Activated naive CD4-positive, alpha-beta T cell treated with anti-CD3 and anti-CD28 coated beads, Interleukin-2, amount 50 U/mL, for 24 hours (primary cell): ENCODE measurements around the gene STUB1.

Experiments
- H3K27ac Mint-ChIP-seq: one replicate; pipeline ENCODE4 v1.8.0; 2021; ENCODE audit warnings: mild to moderate bottlenecking, mixed read lengths
- H3K27me3 Mint-ChIP-seq: one replicate; pipeline ENCODE4 v1.8.0; 2021; ENCODE audit warnings: mixed read lengths
- H3K36me3 Mint-ChIP-seq: one replicate; pipeline ENCODE4 v1.8.0; 2021; ENCODE audit warnings: mixed read lengths
- H3K4me1 Mint-ChIP-seq: one replicate; pipeline ENCODE4 v1.8.0; 2021; ENCODE audit warnings: mixed read lengths
- H3K4me3 Mint-ChIP-seq: one replicate; pipeline ENCODE4 v1.8.0; 2021; ENCODE audit warnings: mild to moderate bottlenecking, mixed read lengths
- H3K9me3 Mint-ChIP-seq: one replicate; pipeline ENCODE4 v1.8.0; 2021; ENCODE audit warnings: mixed read lengths

The STUB1 gene

DNA sequence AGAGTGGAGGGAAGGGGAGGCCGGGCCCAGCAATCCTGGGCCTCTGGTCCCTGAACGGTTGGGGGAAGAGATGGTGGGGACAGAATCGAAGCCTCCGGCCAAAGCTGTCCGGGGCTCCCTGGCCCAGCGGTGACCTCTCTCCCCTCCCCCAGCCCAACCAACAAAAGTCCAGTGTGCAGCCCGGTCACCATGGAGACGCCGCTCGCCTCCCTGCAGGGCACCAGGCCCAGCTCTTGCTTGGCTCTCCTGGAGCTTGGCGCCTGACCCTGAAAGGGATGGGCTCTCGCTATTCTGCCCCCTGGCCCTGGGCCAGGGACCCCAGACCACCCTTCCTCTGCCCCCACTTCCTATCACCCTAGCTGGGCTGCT, 36.0 kb downstream of the STUB1 start:
- Mint-ChIP-seq H3K27ac (no peak overlapping the region), H3K27me3 (peaks cover 3% of the 10 kb centered on the region), H3K9me3 (no peaks in the 10 kb centered on the region)

DNA sequence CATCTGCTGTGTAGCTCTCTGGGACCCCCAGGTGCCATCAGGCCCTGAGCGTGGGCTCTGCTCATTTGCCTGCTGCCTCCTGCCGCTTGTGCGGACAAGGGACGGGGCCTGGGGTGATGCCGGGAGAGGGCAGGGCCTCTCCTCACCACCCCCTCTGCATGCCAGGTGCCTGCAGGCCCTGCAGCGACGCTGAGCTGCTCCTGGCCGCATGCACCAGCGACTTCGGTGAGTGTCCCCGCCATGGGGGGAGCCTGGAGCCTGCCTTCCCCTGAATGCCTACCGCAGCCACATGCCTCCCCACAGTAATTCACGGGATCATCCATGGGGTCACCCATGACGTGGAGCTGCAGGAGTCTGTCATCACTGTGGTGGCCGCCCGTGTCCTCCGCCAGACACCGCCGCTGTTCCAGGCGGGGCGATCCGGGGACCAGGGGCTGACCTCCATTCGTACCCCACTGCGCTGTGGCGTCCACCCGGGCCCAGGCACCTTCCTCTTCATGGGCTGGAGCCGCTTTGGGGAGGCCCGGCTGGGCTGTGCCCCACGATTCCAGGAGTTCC, 36.6 kb downstream of the STUB1 start:
- H3K36me3 Mint-ChIP-seq: no peaks in the 10 kb centered on the region
- H3K4me3 Mint-ChIP-seq: no peak overlapping the region
- no peaks in the 10 kb centered on the region for H3K9me3 Mint-ChIP-seq
- no peak overlapping the region for H3K27ac Mint-ChIP-seq
- H3K27me3 Mint-ChIP-seq: peaks cover 2% of the 10 kb centered on the region
- peaks cover 15% of the 10 kb centered on the region for H3K4me1 Mint-ChIP-seq

More for the DNA sequence above, 36.0 kb downstream of the STUB1 start:
- Mint-ChIP-seq H3K4me1 (peaks cover 15% of the 10 kb centered on the region), H3K4me3 (peak overlapping the region; percentile 66), H3K36me3 (no peaks in the 10 kb centered on the region)

DNA sequence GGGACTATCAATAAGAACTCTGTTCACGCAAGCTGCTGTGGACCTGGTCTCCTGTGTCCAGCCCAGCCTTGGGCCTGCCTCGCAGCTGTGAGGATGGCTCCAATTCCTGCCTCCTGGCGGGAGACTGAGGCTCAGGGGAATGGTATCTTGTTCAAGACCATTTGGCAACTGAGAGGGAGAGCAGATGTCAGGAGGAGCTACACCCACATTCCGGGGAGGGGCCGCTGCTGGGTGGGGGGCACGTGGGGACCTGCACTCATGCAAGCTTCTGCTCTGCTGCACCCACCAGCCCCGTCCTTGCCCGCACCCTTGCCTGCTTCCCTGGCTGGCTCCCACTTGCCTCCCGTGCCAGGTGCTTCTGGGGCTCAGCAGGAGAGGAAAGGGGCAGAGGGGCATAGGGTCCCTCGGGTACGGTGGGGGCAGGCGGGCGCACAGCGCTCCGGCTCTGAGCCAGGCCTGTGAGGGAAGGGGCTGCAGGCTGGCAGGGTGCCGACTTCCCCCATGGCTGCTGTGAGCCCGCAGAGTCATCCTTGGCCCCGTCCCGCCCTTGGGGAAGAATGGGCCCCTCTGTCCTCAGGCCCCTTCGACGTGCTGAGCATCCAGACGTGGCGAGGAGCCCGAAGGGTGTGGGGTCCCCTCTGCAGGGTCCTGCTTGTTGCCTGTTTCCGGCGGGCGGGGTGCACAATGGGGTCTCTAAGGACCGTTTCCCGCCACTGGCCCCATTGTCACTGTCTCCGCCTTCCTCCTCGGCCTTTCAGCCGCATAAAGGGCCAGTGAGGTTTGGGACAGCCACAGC, 37.4 kb downstream of the STUB1 start:
- no peaks in the 10 kb centered on the region for H3K36me3 Mint-ChIP-seq
- no peak overlapping the region for H3K27ac Mint-ChIP-seq
- H3K27me3 Mint-ChIP-seq: peaks cover 2% of the 10 kb centered on the region
- H3K9me3 Mint-ChIP-seq: no peaks in the 10 kb centered on the region
- H3K4me1 Mint-ChIP-seq: peaks cover 15% of the 10 kb centered on the region
- no peak overlapping the region for H3K4me3 Mint-ChIP-seq

DNA sequence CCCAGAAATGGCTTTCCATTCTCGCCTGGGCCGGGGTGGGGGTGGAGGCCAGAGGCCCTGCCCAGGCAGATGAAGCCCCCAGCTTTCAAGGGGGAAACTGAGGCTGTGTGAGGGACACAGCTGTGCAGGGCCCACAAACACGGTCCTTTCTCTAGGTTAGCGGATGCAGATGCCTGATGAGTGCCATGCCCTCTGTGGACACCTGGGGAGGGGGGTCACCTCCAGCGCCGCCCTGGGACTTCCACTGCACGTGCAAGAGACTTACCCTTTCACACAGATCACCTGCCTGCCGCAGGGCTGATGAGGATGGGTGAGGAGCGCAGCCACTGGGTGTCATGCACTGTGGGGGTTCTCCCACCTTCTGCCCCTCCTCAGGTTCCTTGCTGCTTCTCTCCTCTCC, 38.2 kb downstream of the STUB1 start:
- no peak overlapping the region for H3K27ac Mint-ChIP-seq
- no peaks in the 10 kb centered on the region for H3K36me3 Mint-ChIP-seq
- H3K9me3 Mint-ChIP-seq: no peaks in the 10 kb centered on the region
- H3K27me3 Mint-ChIP-seq: peaks cover 2% of the 10 kb centered on the region
- no peak overlapping the region for H3K4me3 Mint-ChIP-seq
- peaks cover 15% of the 10 kb centered on the region for H3K4me1 Mint-ChIP-seq

DNA sequence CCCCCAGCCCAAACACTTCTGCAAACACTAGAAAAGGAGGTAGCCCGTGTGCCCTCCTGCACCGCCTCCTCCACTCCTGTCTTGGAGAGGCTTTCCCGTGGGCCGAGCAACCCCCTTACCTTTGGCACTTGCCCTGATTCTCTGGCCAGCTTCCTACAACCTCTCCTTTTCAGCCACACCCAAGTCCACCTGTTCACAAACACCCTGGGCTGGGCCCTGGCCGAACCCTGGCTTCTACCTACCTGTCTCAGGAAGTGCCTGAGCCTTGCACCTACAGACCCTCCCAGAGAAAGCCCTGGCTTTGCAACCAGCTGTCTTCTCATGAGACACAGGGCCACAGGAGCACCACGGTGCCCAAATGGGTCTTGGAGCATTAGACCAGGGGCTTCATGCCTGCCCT, 38.7 kb downstream of the STUB1 start:
- Mint-ChIP-seq H3K9me3 (no peaks in the 10 kb centered on the region), H3K36me3 (no peaks in the 10 kb centered on the region), H3K4me1 (peaks cover 15% of the 10 kb centered on the region), H3K27ac (no peak overlapping the region), H3K27me3 (peaks cover 2% of the 10 kb centered on the region), H3K4me3 (peak overlapping the region; percentile 52)

DNA sequence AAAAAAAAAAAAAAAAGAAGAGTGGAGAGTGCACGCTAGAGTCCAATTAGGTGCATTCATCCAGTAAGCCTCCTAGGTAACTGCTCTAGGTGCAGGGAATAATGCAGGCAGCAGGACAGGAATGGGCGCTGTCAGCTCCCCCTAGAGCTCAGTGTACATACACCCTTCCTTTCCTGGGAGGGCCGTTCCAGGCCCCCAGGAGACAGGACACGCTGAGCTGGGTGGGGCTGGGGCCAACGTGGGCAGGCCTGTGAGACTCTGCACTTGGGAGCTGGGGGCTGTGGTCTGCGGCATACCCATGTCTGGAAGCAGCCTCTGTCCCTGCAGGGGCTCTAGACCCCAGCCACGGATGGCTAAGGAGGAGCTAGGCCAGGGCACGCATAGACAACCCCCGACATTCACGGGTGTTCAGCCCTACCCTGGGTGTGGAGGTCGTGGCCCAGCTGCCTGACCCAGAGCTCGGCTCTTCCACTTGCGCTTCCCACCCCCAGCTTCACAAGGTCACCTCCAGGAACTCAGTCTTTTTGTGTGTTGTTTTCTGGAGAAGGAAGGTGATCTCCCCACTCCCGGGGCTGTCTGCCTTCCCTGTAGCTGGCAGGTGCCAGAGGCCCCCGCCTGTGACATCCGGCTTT, 39.7 kb downstream of the STUB1 start:
- Mint-ChIP-seq H3K27ac (peak overlapping the region; percentile 23), H3K27me3 (peaks cover 2% of the 10 kb centered on the region), H3K9me3 (no peaks in the 10 kb centered on the region), H3K4me1 (peaks cover 15% of the 10 kb centered on the region), H3K36me3 (no peaks in the 10 kb centered on the region), H3K4me3 (peak overlapping the region; percentile 82)

DNA sequence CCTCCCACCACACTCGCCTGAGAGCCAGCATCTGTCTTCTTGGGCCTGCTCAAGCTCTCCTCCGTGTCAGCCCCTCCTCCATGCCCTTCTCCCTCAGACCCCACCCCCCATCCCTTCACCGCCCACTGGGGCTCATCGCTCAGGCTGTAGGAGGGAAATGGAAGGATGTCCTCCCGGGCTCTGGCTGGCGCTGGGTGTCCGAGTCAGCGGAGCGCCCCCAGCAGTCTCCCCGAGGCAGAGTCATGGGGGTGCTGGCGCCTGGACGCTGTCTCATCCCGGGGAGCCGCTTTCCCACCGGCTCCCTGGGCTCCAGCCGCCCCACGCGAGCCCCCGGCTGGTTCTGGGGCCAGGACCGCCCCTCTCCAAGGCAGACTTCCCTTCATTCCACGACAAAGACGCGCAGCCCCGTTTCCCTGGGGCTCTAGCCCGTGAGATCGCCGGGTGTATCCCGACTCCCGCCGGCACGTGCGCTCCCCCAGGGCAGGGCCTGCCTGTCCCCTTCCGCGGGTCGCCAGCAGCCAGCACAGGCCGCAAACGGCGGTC, 40.3 kb downstream of the STUB1 start:
- H3K36me3 Mint-ChIP-seq: no peaks in the 10 kb centered on the region
- peaks cover 15% of the 10 kb centered on the region for H3K4me1 Mint-ChIP-seq
- no peaks in the 10 kb centered on the region for H3K9me3 Mint-ChIP-seq
- H3K27me3 Mint-ChIP-seq: peaks cover 2% of the 10 kb centered on the region
- H3K4me3 Mint-ChIP-seq: peak overlapping the region; percentile 82
- peak overlapping the region; percentile 62 for H3K27ac Mint-ChIP-seq

DNA sequence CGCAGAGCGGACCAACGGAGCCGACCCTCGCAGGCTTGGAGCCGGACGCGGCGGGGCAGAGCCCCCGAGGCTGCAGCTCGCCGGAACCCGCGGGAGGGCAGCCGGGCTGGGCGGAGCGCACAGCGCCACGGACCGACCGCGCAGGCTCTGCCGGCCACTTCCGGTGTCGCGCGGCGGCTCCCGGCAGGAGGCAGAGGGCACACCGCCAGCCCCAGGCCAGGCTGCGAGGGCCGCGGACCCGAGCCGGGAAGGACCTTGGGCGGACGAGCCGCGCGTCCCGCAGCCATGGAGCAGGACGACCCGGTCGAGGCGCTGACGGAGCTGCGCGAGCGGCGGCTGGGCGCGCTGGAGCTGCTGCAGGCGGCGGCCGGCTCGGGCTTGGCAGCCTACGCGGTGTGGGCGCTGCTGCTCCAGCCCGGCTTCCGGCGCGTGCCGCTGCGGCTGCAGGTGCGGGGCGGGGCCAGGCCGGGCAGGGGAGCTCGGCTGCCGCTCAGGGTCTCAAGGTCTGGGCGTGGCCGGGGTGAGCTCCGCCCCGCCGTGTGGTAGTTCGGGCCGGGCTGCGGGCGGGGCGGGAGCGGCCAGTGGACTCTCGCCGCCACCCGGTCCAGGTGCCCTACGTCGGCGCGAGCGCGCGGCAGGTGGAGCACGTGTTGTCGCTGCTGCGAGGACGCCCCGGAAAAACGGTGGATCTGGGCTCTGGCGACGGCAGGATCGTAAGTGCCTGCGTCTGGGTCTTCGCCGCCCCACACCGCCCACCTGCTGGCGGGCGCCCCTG, 41.0 kb downstream of the STUB1 start, which contains the start of gene ANTKMT:
ANTKMT (plus strand) TSS at position 157 of the 775 bp plus-strand sequence; CDS start at position 286, 129 bp downstream.
- Mint-ChIP-seq H3K4me3 (peak within 1 kb of the TSS; percentile 82), H3K36me3 (no peaks in the 10 kb centered on the region), H3K4me1 (peaks cover 14% of the 10 kb centered on the region), H3K27me3 (peaks cover 2% of the 10 kb centered on the region), H3K9me3 (no peaks in the 10 kb centered on the region), H3K27ac (peak within 1 kb of the TSS; percentile 62)

DNA sequence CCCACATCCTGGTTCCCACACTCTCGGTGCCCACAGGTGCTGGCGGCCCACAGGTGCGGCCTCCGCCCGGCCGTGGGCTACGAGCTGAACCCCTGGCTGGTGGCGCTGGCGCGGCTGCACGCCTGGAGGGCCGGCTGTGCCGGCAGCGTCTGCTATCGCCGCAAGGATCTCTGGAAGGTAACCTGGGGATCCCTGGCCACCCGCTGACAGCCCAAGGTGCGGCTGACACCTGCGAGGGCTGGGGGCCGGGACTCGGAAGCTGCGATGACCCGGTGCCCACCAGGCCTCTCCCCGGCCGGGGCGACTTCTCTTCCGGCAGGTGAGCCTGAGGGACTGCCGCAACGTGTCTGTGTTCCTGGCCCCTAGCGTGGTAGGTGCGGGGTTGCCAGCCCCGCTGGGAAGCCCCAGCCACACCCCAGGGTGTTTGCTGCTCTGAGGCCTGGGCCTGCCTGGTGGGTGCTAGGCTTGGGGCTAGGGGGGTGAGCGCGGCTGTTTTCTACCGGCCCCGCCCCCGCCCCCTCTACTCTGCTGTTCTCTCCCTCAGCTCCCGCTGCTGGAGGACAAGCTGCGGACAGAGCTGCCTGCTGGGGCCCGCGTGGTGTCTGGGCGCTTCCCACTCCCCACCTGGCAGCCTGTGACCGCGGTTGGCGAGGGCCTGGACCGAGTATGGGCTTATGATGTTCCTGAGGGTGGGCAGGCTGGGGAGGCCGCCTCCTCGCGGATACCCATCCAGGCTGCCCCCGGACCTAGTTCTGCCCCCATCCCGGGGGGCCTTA, 41.7 kb downstream of the STUB1 start:
- peaks cover 11% of the 10 kb centered on the region for H3K4me1 Mint-ChIP-seq
- no peaks in the 10 kb centered on the region for H3K9me3 Mint-ChIP-seq
- H3K36me3 Mint-ChIP-seq: no peaks in the 10 kb centered on the region
- no peak overlapping the region for H3K27ac Mint-ChIP-seq
- H3K4me3 Mint-ChIP-seq: peak overlapping the region; percentile 70
- no peaks in the 10 kb centered on the region for H3K27me3 Mint-ChIP-seq

DNA sequence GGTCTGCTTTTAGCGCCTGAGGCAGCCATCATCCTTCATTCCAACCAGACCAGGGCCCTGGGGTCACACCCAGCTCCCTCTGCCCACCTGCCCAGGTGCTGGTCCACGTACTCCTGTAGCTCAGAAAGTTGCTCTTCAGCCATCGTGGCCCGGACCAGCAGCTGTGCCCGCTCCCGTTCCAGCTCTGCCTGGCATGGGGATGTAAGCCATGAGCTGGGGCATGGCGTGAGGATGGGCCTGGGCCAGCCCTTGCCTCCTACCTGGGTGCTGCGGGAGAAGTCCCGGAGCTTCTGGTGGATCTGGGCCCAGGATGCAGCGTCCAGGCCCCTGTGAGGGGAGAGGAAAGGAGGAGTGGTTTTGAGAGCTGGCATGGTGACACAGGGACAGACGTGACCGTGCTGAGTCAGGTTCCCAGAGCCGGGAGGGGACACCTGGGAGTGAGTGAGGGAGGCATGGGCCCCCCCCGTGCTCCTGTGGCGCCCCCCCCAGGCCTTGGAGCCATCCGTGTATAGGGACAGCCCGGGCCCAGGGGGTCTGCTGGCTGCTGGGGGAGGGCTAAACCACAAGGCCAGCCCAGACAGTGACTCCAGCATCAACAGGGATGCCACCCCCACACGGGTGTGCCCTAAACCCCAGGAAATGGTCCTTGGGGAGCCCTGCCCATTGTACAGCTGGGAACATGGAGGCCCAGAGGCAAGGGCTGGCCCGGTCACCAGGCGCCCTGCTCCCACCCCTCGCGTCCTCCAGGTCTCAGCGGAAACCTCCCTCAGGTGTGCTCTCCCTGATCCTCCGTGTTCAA, 42.8 kb downstream of the STUB1 start:
- H3K4me3 Mint-ChIP-seq: peak overlapping the region; percentile 36
- no peak overlapping the region for H3K27ac Mint-ChIP-seq
- H3K27me3 Mint-ChIP-seq: no peaks in the 10 kb centered on the region
- no peaks in the 10 kb centered on the region for H3K36me3 Mint-ChIP-seq
- no peaks in the 10 kb centered on the region for H3K9me3 Mint-ChIP-seq
- H3K4me1 Mint-ChIP-seq: peaks cover 11% of the 10 kb centered on the region

DNA sequence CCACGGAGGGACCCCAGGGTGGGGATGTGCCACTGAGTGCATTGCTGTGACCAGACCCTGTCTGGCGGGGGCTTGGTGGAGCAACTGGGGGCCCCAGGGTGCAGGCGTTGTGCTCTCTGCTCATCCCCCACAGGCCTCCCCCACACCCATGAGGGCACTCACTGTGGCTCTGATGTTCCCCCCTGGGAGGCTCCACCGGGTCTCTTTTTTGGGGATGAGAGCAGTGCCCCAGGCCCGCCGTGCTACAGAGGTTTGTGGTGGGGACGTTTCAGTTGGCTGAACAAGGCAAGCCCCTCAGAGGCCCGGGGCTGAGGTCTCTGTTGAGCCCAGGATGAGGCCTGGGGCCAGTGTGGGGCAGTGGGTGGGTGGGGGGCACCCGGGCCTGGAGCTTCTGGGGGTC, 43.5 kb downstream of the STUB1 start:
- no peaks in the 10 kb centered on the region for H3K36me3 Mint-ChIP-seq
- no peaks in the 10 kb centered on the region for H3K27me3 Mint-ChIP-seq
- peaks cover 11% of the 10 kb centered on the region for H3K4me1 Mint-ChIP-seq
- H3K27ac Mint-ChIP-seq: no peak overlapping the region
- H3K9me3 Mint-ChIP-seq: no peaks in the 10 kb centered on the region
- H3K4me3 Mint-ChIP-seq: no peak overlapping the region

DNA sequence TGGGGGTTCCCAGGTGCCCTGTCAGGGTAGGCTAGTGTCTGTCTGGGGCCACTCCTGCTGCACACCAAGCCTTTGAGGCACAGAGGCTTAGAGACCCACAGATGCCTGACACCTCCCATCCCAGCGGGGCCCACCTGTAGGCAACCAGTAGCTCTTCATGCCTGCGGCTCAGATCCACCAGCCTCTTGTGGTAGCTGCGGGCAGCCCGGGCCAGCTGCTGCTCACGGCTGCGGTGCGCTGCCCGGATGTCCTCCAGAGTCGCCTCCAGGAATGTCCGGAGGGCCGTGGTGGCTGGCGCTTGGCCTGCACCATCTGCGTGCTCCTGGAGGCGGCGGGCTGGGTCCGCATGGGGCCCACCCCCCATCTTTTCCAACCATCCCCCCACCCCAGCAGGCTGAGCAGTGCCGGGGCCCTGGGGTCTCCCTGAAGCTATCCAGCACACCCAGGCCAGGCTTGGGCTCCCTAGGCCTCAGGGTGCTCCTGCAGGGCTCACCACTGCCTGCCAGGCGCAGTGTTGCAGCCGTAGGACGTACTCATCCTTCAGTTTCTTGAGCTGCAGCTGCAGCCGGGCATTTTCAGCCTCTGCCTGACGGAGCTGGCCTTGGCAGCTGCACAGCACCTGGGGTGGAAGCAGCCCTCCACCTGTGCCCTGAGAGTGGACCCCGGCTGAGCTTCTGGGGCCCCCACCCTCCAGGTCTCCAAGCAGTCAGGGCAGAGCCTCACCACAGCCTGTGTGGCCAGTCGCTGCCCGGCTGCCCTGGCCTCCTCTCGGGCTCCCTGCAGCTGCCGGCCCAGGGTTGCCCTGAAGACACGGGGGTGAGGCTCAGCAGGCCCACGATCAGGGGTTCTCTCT, 44.2 kb downstream of the STUB1 start:
- no peak overlapping the region for H3K27ac Mint-ChIP-seq
- no peaks in the 10 kb centered on the region for H3K27me3 Mint-ChIP-seq
- no peaks in the 10 kb centered on the region for H3K9me3 Mint-ChIP-seq
- H3K4me1 Mint-ChIP-seq: peaks cover 6% of the 10 kb centered on the region
- H3K4me3 Mint-ChIP-seq: no peak overlapping the region
- H3K36me3 Mint-ChIP-seq: no peaks in the 10 kb centered on the region

DNA sequence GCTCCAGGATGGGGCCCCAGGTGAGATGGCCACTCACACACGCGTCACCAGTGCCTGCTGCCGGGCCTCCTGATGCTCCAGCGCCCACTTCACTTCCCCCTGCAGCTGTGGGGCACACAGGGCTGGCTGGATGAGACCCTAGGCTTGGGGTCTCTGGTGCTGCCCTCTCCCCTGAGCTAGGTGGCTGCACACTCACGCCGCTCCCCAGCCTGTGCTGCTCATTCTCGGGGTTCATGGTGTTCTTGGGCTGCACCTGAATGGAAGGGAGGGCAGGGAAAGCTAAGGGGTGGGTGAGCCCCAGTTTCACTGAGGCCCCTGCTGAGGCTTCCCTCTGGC, 44.8 kb downstream of the STUB1 start:
- Mint-ChIP-seq H3K27ac (no peak overlapping the region), H3K4me1 (peaks cover 4% of the 10 kb centered on the region), H3K27me3 (no peaks in the 10 kb centered on the region), H3K9me3 (no peaks in the 10 kb centered on the region), H3K36me3 (no peaks in the 10 kb centered on the region), H3K4me3 (no peak overlapping the region)
